SHP77 (cell line): ENCODE results near the gene PRR9.
A peak's percentile ranks its signal among the peaks of the same experiment; 100 is the strongest.

Source experiments
- DNase-seq, 2 experiments: peaks; one replicate each; lab custom pipeline; 2025; lab: John Stamatoyannopoulos, UW

PRR9 gene

DNA sequence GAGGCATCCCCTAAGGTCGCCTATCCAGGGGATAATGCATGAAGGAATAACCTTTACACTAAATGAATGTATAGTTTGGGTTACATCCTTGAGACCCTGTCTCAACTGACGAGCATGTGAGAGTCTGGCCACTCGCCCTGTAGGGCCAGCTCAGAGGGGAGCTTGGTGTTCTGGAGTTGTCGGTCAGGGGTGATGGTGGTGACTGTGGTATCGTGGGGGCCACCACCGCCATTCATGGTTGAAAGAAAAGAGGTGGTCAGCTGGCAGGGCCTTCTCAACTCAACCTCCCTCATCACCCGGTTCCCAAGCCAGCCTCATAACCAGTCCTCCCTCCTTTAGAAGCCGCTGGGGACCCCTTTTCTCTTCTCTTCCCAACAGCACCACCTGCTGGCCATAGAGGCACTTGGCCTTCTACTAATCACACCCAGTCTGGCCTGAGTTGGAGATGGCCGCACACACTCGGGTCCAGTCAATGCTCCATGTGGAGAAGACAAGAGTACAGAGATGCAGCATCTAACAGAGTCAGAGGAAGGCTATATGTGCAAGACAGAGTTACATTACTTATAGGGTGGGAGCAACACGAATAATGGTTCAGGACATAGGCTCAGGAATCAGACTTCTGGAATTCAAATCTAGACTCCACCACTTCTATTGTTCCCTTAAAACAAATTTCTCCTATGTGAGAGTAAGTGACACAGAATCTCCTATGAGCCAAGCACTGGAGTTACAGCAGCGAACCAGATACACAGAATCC, 11.9 kb downstream of the PRR9 start:
- DNase-seq, result peak; percentile 34 to 43

- DNase-seq, result no peak
These were observed 14.0 kb downstream of the PRR9 start for GRCh38 chr1:153231363-153231762.

GRCh38 chr1:153231785-153232184, 14.4 kb downstream of the PRR9 start:
- no peak for DNase-seq

GRCh38 chr1:153232553-153232952, 15.2 kb downstream of the PRR9 start:
- no peak for DNase-seq

DNA sequence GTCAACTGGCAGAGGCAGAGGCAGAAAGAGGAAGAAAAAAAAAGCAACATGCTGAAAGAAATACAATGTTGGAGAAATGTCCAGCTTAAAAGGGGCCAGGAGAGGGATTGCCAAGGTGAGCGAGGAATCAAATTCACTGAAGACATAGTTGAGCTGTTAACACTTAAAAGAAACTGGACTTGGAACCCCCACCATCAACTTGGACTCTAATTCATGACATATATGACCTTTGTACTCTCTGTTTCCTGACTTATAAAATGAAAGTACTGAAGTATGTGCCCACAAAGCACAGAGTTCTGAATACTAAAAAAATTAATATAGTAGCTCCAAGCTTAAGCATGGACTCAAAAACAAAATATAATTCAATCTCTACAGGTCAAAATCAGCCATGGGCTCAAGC, 16.1 kb downstream of the PRR9 start:
- DNase-seq, result no peak

DNA sequence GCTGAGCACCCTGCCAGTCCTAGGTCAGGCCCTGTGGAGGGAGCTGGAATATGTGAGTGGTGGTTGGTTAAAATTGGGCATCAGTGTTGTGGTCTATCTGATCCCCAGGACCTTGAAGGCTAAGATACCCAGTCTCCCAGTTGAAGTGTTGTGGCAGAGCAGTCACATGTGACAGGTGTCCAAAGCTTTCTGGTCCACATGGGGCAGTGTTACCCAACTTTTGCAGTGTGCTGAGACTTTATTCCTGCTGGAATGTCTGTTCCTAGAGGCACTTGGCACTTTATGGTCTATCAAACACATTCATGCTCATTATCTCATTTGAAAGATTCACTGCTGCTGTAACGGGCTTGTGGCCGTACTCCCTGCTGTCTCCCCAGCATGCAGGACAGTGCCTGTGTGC, 21.1 kb downstream of the PRR9 start:
- no peak for DNase-seq

DNA sequence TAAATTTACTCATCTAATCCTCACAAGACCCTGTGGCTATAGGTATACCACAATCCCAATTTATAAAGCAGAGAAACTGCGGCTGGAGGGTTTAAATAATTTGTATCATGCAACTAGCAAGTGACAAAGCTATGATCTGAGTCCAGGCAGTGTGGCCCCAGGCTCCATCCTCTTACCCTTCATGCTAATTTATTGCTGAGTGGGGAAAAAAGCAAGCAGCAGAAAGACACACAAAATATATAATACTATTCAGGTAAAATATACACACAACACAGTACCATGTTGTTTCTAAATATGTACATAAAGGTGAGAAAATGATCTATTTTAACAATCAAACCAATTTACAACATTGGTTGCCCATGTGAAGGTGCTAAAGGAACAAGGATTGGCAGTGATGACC, 24.8 kb downstream of the PRR9 start:
- DNase-seq, result no peak

DNA sequence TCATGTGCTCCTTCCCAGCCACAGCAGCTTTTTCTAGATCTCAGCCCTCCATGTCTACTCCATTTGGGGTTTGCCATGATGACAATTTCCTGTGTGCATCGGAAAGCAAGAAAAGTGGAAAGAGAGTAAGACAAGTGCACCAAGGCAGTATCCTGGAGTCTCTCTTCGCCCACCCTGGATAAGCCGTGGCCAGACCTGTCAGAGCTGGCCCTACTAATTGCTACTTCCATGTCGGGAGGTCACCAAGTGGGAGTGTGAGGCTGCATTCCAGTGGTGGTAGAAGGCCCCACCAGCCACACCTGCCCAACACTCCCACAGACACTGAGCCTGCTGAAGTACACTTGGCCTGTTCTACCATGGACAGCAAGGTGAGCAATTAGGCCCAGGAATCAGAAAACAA, 28.1 kb downstream of the PRR9 start:
- DNase-seq, result no peak

GRCh38 chr1:153246018-153246417, 28.6 kb downstream of the PRR9 start:
- DNase-seq, result no peak

DNA sequence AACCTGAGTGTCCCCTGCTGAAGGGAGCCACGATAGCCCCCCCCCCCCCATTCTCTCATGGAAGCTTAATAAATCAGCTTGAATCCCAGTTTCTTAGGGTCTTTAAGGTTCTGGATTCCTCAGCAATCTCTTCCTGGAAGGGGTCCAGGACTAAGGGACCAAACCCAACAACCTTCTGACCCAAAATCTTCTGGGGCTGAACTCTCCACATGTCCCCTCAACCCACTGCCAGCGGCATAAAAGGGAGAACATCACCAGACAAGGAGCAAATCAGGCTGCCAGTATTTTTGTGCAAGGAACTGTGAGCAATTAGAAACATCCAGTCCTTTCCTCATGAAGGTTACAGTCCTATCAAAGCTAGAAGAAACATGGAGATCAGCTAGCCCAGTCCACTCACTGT, 29.4 kb downstream of the PRR9 start:
- no peak for DNase-seq

GRCh38 chr1:153248176-153248879, 30.9 kb downstream of the PRR9 start:
- no peak for DNase-seq

DNA sequence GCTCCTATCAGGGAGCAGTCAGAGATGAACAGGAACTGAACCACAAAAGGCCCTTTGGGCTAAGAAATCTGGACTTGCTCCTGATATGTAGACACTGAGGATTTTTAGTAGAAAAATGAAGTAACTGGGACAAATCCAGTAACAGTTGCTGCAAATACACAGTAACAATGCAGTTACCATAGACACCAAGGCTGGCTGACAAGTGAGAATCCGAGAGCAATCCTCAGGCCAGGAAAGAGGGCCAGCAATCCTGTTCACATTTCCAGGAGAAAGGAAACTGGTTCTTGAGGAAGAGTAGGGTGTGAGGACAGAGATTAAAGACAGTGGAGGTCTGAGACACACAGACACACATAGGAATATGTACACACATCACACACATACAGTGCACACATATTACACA, 32.8 kb downstream of the PRR9 start:
- DNase-seq, result no peak

- DNase-seq, result no peak
These were observed 33.7 kb downstream of the PRR9 start for GRCh38 chr1:153251087-153251486.

- no peak for DNase-seq
These were observed 34.2 kb downstream of the PRR9 start for GRCh38 chr1:153251562-153251961.

- DNase-seq, result no peak
These were observed 34.6 kb downstream of the PRR9 start for GRCh38 chr1:153251988-153252387.

DNA sequence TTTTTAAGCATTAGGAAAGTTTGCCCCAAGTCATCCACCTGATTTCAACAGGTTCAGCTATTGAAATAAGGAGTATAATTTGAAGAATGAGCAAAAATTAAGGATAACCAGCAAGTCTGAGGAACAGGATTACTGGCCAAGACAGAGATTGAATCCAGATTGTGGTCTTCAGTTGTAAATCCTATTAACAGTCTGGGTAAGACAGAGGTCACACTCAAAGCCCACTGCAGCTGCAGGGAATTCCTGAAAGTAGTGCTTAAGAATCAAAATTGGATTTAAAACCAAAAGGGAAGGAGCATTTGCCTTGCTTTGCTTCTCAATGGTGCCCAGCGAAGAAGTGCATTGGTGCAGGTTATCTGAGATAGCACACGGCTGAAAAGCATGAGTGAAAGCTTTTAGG, 35.7 kb downstream of the PRR9 start:
- DNase-seq, result no peak

- no peak for DNase-seq
These were observed 36.3 kb downstream of the PRR9 start for GRCh38 chr1:153253693-153254092.

DNA sequence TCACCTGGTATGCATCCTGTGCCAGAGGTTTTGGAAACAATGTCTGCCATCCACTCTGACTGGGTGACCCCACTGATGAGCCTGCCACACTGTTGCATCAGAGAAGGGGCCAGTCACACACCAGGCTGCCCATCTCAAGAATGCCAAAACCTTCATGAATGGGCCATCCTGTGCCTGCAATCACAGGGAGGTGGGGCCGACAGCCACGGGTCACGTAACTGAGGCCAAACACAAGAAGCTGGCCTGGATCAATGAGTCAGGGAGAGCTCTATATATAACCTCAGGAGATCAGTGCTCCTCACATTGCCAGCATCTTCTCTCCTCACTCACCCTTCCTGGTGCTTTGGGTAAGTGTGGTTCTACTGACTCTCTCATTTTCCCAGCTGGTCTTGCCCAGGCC, 42.0 kb downstream of the PRR9 start, which contains the start of gene LORICRIN:
Gene LORICRIN, plus strand, starts transcription at position 301 of the 400 bp plus-strand sequence. CDS start 1,263 bp downstream, outside the sequence.
- DNase-seq, result no peak

GRCh38 chr1:153260585-153261280, 43.3 kb downstream of the PRR9 start:
- no peak for DNase-seq

GRCh38 chr1:153261281-153262069, 44.1 kb downstream of the PRR9 start:
- no peak for DNase-seq

DNA sequence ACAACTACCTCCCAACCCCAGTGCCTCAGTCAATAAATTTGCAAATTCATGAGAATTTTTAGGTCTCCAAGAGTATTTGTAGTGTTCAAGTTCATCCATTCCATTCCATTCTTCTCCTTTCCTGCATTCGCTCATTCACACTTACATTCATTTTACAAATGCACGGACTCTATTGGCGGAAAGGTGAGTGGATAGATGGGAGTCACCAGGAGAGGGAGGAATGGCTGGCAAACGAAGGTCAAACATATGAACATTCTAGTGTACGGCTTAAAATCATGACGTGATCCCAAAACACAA, 44.6 kb downstream of the PRR9 start:
- no peak for DNase-seq

DNA sequence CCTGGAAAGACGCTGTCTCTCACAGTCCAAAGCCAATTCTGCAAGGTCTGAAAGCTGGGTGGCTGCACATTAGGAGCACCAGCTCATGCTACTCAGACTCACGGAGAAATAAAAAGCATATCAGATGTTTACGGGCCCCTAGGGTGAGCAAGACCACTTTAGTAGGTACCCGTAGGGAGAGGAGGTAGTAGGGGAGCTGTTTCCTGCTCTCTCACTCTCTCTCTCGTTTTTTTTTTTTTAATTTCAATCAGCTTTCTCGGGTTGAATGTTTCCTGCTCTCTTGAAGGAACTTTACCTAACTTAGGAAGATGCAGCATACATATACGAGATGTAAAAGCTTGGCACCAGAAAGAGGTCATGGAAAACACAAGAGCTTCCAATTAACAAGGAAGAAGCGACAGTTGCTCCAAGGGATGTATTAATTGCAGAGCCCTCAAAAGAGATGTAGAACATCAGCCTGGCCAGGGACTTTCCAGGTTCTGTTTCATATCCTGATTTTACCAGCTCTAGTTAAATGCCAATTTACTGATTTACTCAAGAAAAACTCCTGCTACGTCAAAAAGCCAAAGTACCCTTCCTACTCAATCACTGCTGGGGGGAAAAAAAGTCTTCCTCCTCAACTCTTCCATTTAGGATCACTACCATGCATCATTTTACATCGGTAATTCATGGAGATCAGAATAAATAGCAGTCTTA, 45.2 kb downstream of the PRR9 start:
- DNase-seq, result no peak
